ENCODE data around the gene ATP8B4.
"Not testable (repeated sequence)": the region's sequence is repeated elsewhere in the genome, so short reads cannot be mapped to it uniquely, and the experiment has no call there.

Gene ATP8B4

GRCh38 chr15:50119063-50120040 is at the start of gene ATP8B4:
Gene ATP8B4, minus strand, starts transcription at chr15:50119233. Its CDS starts 12,267 bp downstream, at chr15:50106966.
- no peak for DNase-seq (ENCODE audit: low read depth, low spot score)

- DNase-seq (ENCODE audit: low read depth, low spot score) = no peak
These were observed 49.3 kb upstream of the ATP8B4 start for GRCh38 chr15:50168379-50168778.

GRCh38 chr15:50167110-50167509 is 48.1 kb upstream of the ATP8B4 start:
- no peak for DNase-seq (ENCODE audit: low read depth, low spot score)

- DNase-seq (ENCODE audit: low read depth, low spot score) = no peak
These were observed 47.2 kb upstream of the ATP8B4 start for GRCh38 chr15:50166216-50166615.

GRCh38 chr15:50164458-50164857 is 45.4 kb upstream of the ATP8B4 start:
- no peak for DNase-seq (ENCODE audit: low read depth, low spot score)

GRCh38 chr15:50163719-50164410 is 44.8 kb upstream of the ATP8B4 start:
- no peak for DNase-seq (ENCODE audit: low read depth, low spot score)

- DNase-seq (ENCODE audit: low read depth, low spot score) = no peak
These were observed 44.1 kb upstream of the ATP8B4 start for GRCh38 chr15:50162969-50163718.

GRCh38 chr15:50158236-50158635 is 39.2 kb upstream of the ATP8B4 start:
- not testable (repeated sequence) for DNase-seq (ENCODE audit: low read depth, low spot score)

- no peak for DNase-seq (ENCODE audit: low read depth, low spot score)
These were observed 32.4 kb upstream of the ATP8B4 start for GRCh38 chr15:50151476-50151875.

- no peak for DNase-seq (ENCODE audit: low read depth, low spot score)
These were observed 31.8 kb upstream of the ATP8B4 start for GRCh38 chr15:50150851-50151250.

- no peak for DNase-seq (ENCODE audit: low read depth, low spot score)
These were observed 31.3 kb upstream of the ATP8B4 start for GRCh38 chr15:50150349-50150748.

- no peak for DNase-seq (ENCODE audit: low read depth, low spot score)
These were observed 30.1 kb upstream of the ATP8B4 start for GRCh38 chr15:50149090-50149489.

- DNase-seq (ENCODE audit: low read depth, low spot score) = no peak
These were observed 29.4 kb upstream of the ATP8B4 start for GRCh38 chr15:50148362-50148963.

- no peak for DNase-seq (ENCODE audit: low read depth, low spot score)
These were observed 27.6 kb upstream of the ATP8B4 start for GRCh38 chr15:50146632-50147031.

- no peak for DNase-seq (ENCODE audit: low read depth, low spot score)
These were observed 26.4 kb upstream of the ATP8B4 start for GRCh38 chr15:50145451-50145872.

- no peak for DNase-seq (ENCODE audit: low read depth, low spot score)
These were observed 25.5 kb upstream of the ATP8B4 start for GRCh38 chr15:50144341-50145120.

GRCh38 chr15:50143255-50143860 is 24.3 kb upstream of the ATP8B4 start:
- no peak for DNase-seq (ENCODE audit: low read depth, low spot score)

GRCh38 chr15:50141856-50142255 is 22.8 kb upstream of the ATP8B4 start:
- DNase-seq (ENCODE audit: low read depth, low spot score) = no peak

- DNase-seq (ENCODE audit: low read depth, low spot score) = no peak
These were observed 21.9 kb upstream of the ATP8B4 start for GRCh38 chr15:50140983-50141382.

- DNase-seq (ENCODE audit: low read depth, low spot score) = no peak
These were observed 21.1 kb upstream of the ATP8B4 start for GRCh38 chr15:50140098-50140497.
